GM12878 (cell line): Measurements from ENCODE around the gene SGTB. TPM values are rescaled to one million over a fixed set of nuclear protein-coding genes. Genes with fewer than 3 reads are reported as not detected.
A peak's percentile ranks its signal among the peaks of the same experiment; 100 is the strongest.

ENCODE experiments used
- ATAC-seq: fragments of 200-7000 bp; cut with Tn5 transposase; 3 replicates; pipeline ENCODE4 v1.9.1; 2020; ENCODE audit warnings: mild to moderate bottlenecking, moderate library complexity
- BruUV-seq: library from RNA; stranded (reverse); fragments of 400-500 nt; replicated peaks from 2 replicates; lab custom pipeline; 2021; lab: Mats Ljungman, UMichigan
- CTCF ChIA-PET: fragments of 300-600 bp; sonication (Branson Sonifier 250); formaldehyde crosslinking; extraction: SDS; loops from one replicate; lab custom pipeline; 2021; ENCODE audit warnings: inconsistent platforms; lab: Yijun Ruan, JAX
- POLR2A ChIA-PET: fragments of 350-600 bp; formaldehyde crosslinking; extraction: SDS; loops from one replicate; lab custom pipeline; 2021; ENCODE audit warnings: inconsistent platforms; lab: Charles Lee
- RAD21 ChIA-PET: fragments of 300-600 bp; sonication (Branson Sonifier 250); formaldehyde crosslinking; loops from one replicate; lab custom pipeline; 2023; ENCODE audit warnings: antibody characterized with exemption; ENCODE audit not compliant: unreplicated experiment; lab: Charles Lee
- SMC1A ChIA-PET: fragments of 300-600 bp; sonication (Branson Sonifier 250); formaldehyde crosslinking; loops from one replicate; lab custom pipeline; 2023; ENCODE audit not compliant: unreplicated experiment, uncharacterized antibody; lab: Charles Lee
- DNase-seq: peaks from one replicate; pipeline ENCODE4 v3.0.0-alpha.2; 2011; ENCODE audit warnings: low read depth, low spot score
- FAIRE-seq: peaks from 3 replicates; lab custom pipeline; 2011; peaks lifted over from hg19 to GRCh38; lab: Jason Lieb, UNC
- H2AFZ ChIP-seq: 2 replicates; pipeline ENCODE4 v1.6.0; 2011; ENCODE audit warnings: low read depth, low read length, control low read depth; ENCODE audit not compliant: control insufficient read depth
- H3K27ac ChIP-seq: 2 replicates; pipeline ENCODE4 v1.5.1; 2011; ENCODE audit warnings: control low read depth; ENCODE audit not compliant: control insufficient read depth, insufficient read depth
- H3K27me3 ChIP-seq, 2 experiments: replicated peaks in 1 of 2; 2 replicates each; pipeline versions ENCODE4 v1.6.0 to v1.6.1; 2011; ENCODE audit warnings: low read length in 1 of 2; ENCODE audit not compliant: control insufficient read depth in 2 of 2, insufficient read depth in 2 of 2
- H3K36me3 ChIP-seq, 2 experiments: 2 replicates each; pipeline ENCODE4 v1.5.1; 2011; ENCODE audit warnings: low read length in 1 of 2; ENCODE audit not compliant: control insufficient read depth in 2 of 2, insufficient read depth in 2 of 2
- H3K4me1 ChIP-seq: 2 replicates; pipeline ENCODE4 v1.6.1; 2011; ENCODE audit warnings: mild to moderate bottlenecking, low read length, moderate library complexity, mixed read lengths; ENCODE audit not compliant: control insufficient read depth, insufficient read depth
- H3K4me2 ChIP-seq: 2 replicates; pipeline ENCODE4 v1.6.0; 2011; ENCODE audit warnings: control low read depth; ENCODE audit not compliant: control insufficient read depth, insufficient read depth
- H3K4me3 ChIP-seq: fragments of 200-600 bp; sonication (generic); 2 replicates; pipeline ENCODE4 v1.5.1; 2016
- H3K79me2 ChIP-seq: 2 replicates; pipeline ENCODE4 v1.6.0; 2011; ENCODE audit warnings: low read length; ENCODE audit not compliant: control insufficient read depth, insufficient read depth
- H3K9ac ChIP-seq: 2 replicates; pipeline ENCODE4 v1.8.0; 2011; ENCODE audit warnings: low read length, control low read depth, mixed read lengths; ENCODE audit not compliant: control insufficient read depth, insufficient read depth
- H3K9me3 ChIP-seq: replicated peaks from 3 replicates; pipeline ENCODE4 v1.5.1; 2011; ENCODE audit warnings: mild to moderate bottlenecking, low read length; ENCODE audit not compliant: control insufficient read depth, insufficient read depth
- H4K20me1 ChIP-seq: 2 replicates; pipeline ENCODE4 v1.6.0; 2011; ENCODE audit not compliant: control insufficient read depth, insufficient read depth
- ASH2L ChIP-seq: fragments of 300-600, 200-600 bp; sonication (generic); IDR thresholded peaks from 2 replicates; pipeline ENCODE4 v1.6.1; 2017; ENCODE audit warnings: low read depth, mild to moderate bottlenecking, borderline replicate concordance
- E4F1 ChIP-seq: fragments of 450-650 bp; IDR thresholded peaks from 2 replicates; pipeline ENCODE4 v1.6.1; 2018; ENCODE audit warnings: borderline replicate concordance, mild to moderate bottlenecking; ENCODE audit not compliant: partially characterized antibody
- EP300 ChIP-seq, 2 experiments: fragments of 150-350 bp in 1 of 2; IDR thresholded peaks; 2 replicates each; pipeline ENCODE4 v1.6.1; 2011 to 2012; ENCODE audit warnings: low read depth in 2 of 2, low read length in 2 of 2, borderline replicate concordance in 1 of 2, improper control_type of control experiment in 1 of 2, inconsistent platforms in 1 of 2; ENCODE audit not compliant: control insufficient read depth in 1 of 2
- KLF5 ChIP-seq: fragments of 450-650 bp; IDR thresholded peaks from 2 replicates; pipeline ENCODE4 v1.6.1; 2014; ENCODE audit warnings: mild to moderate bottlenecking; ENCODE audit not compliant: partially characterized antibody
- MTA2 ChIP-seq: fragments of 450-650 bp; IDR thresholded peaks from 2 replicates; pipeline ENCODE4 v1.6.1; 2016; ENCODE audit warnings: low read depth, mild to moderate bottlenecking, moderate library complexity
- MYB ChIP-seq: fragments of 150-350 bp; IDR thresholded peaks from 2 replicates; pipeline ENCODE4 v1.6.1; 2014; ENCODE audit warnings: mild to moderate bottlenecking, low read depth, low read length, borderline replicate concordance
- NR2C2 ChIP-seq: IDR thresholded peaks from 2 replicates; pipeline ENCODE4 v1.6.1; 2011; ENCODE audit warnings: borderline replicate concordance, low read depth; ENCODE audit not compliant: control insufficient read depth, insufficient read length
- NRF1 ChIP-seq: conservative IDR thresholded peaks from 2 replicates; pipeline ENCODE4 v1.6.1; 2011; ENCODE audit warnings: mild to moderate bottlenecking, low read depth, low read length, improper control_type of control experiment
- RELA ChIP-seq: fragments of 450-650 bp; IDR thresholded peaks from 2 replicates; pipeline ENCODE4 v1.8.0; 2014; ENCODE audit warnings: borderline replicate concordance; ENCODE audit not compliant: partially characterized antibody
- SUPT20H ChIP-seq: IDR thresholded peaks from 2 replicates; pipeline ENCODE4 v1.6.1; 2011; ENCODE audit warnings: low read depth, mild to moderate bottlenecking, low read length, moderate library complexity, borderline replicate concordance; ENCODE audit not compliant: control insufficient read depth
- TARDBP ChIP-seq: IDR thresholded peaks from 2 replicates; pipeline ENCODE4 v1.6.1; 2016; ENCODE audit warnings: borderline replicate concordance
- YBX1 ChIP-seq: fragments of 450-650 bp; IDR thresholded peaks from 2 replicates; pipeline ENCODE4 v1.6.1; 2016; ENCODE audit warnings: antibody characterized with exemption
- ZNF622 ChIP-seq: fragments of 450-650 bp; IDR thresholded peaks from 2 replicates; pipeline ENCODE4 v1.6.1; 2017; ENCODE audit warnings: mild to moderate bottlenecking, inconsistent platforms
- WGBS: methylation state at CpG from one replicate; pipeline ENCODE4 v1.1.6; 2016; ENCODE audit warnings: low lambda C conversion rate; ENCODE audit not compliant: insufficient replicate concordance, insufficient coverage; ENCODE audit errors: missing lambda C conversion rate; 5-methylcytosine and 5-hydroxymethylcytosine counted together
- in situ Hi-C: fragments of 300-500 bp; cut with MboI; formaldehyde crosslinking; loops from 9 replicates; pipeline ENCODE4 v1.14.3; 2018; ENCODE audit warnings: mixed read lengths
- intact Hi-C: fragments of 100-400 bp; cut with micrococcal nuclease; formaldehyde crosslinking; loops from one replicate; pipeline ENCODE4 v1.14.2; 2022; ENCODE audit not compliant: unreplicated experiment
- polyA plus RNA-seq, 11 experiments: library from polyadenylated mRNA; depleted of rRNA in 4 of 11; unstranded in 6 of 11; stranded (reverse) in 5 of 11; fragments of >200 nt; fragmentation: Nextera tagmentation in 4 of 11; fragmentation: Illumina TruSeq in 1 of 11; extraction: Ambion mirVana in 4 of 11; extraction: Trizol in 1 of 11; gene quantifications; 1 replicate in 1 of 11; 2 replicates in 10 of 11; pipeline versions ENCODE4 v1.2.1 to v1.2.3, GENCODE V29; 2011 to 2016; ENCODE audit warnings: inconsistent platforms in 2 of 11, missing spikeins in 2 of 11, low read depth in 1 of 11
- total RNA-seq, 4 experiments: library from RNA; depleted of rRNA in 3 of 4; stranded (reverse); fragments of >200 nt in 3 of 4; fragmentation: Illumina TruSeq in 1 of 4; extraction: Trizol in 1 of 4; gene quantifications; 2 replicates each; pipeline versions ENCODE4 v1.2.1 to v1.2.3, GENCODE V29; 2013 to 2021
- TF ChIP-seq, protein P1 (sequence below): fragments of 450-650 bp; formaldehyde crosslinking; IDR thresholded peaks from 2 replicates; pipeline ENCODE4 v1.4.0; 2022; ENCODE audit warnings: mild to moderate bottlenecking, moderate library complexity
- TF ChIP-seq, protein P2 (sequence below): fragments of 450-650 bp; conservative IDR thresholded peaks from 2 replicates; pipeline ENCODE4 v1.6.1; 2017; ENCODE audit warnings: mild to moderate bottlenecking, moderate library complexity

Gene SGTB
- total and polyA plus RNA-seq, 10 of the 15 experiments (the other 5 are each of a cell fraction or from before 2014, with no cell fraction given), result 1.0 to 7.8 (median 5.4) TPM

DNA sequence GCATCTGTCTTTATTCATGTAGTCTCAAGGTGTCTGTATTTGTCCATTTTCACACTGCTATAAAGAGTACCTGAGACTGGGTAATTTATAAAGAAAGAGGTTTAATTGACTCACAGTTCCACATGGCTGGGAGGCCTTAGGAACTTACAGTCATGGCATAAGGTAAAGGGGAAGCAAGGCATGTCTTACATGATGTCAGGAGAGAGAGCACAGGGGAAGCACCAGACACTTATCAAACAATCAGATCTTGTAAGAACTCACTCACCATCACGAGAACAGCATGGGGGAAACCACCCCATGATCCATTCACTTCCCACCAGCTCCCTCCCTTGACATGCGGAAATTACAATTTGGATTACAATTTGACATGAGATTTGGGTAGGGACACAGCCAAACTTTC is 44.3 kb upstream of the SGTB start:
- peaks cover 6% of the 10 kb centered on the region; the same call in 2 of the 3 replicates for H3K9me3 ChIP-seq
- no peak for DNase-seq
- H3K9ac ChIP-seq, result no peak overlapping the region
- in situ Hi-C loops (no loop called here), intact Hi-C loops (no loop called here)
- no peak overlapping the region for H3K4me3 ChIP-seq
- ChIA-PET SMC1A (interaction anchor here (1.5 kb wide), 1 partner anchor 8 kb away, joined by 3 read pairs; no protein-coding TSS in a partner anchor), RAD21 (no interaction called here), POLR2A (no interaction called here), CTCF (interaction anchor here (0.8 kb wide), 1 partner anchor 37 kb away, joined by 3 read pairs; no protein-coding TSS in a partner anchor)
- WGBS, result 69% methylated on average over 2 of the region's 2 CpGs
- no peak overlapping the region for H3K4me2 ChIP-seq
- no peaks in the 10 kb centered on the region for H3K4me1 ChIP-seq
- peak; percentile 24; the same call in 2 of the 3 replicates for ATAC-seq
- H3K79me2 ChIP-seq, result no peaks in the 10 kb centered on the region
- no peaks in the 10 kb centered on the region for H4K20me1 ChIP-seq
- H3K36me3 ChIP-seq, result no peaks in the 10 kb centered on the region; a peak in 1 of 4 replicates
- no peaks in the 10 kb centered on the region for H3K27me3 ChIP-seq
- TF ChIP-seq E4F1, result no peak
- TF ChIP-seq KLF5, result no peak
- TF ChIP-seq ZNF622, result no peak
- no peak for TF ChIP-seq NR2C2
- TF ChIP-seq, protein P1, sequence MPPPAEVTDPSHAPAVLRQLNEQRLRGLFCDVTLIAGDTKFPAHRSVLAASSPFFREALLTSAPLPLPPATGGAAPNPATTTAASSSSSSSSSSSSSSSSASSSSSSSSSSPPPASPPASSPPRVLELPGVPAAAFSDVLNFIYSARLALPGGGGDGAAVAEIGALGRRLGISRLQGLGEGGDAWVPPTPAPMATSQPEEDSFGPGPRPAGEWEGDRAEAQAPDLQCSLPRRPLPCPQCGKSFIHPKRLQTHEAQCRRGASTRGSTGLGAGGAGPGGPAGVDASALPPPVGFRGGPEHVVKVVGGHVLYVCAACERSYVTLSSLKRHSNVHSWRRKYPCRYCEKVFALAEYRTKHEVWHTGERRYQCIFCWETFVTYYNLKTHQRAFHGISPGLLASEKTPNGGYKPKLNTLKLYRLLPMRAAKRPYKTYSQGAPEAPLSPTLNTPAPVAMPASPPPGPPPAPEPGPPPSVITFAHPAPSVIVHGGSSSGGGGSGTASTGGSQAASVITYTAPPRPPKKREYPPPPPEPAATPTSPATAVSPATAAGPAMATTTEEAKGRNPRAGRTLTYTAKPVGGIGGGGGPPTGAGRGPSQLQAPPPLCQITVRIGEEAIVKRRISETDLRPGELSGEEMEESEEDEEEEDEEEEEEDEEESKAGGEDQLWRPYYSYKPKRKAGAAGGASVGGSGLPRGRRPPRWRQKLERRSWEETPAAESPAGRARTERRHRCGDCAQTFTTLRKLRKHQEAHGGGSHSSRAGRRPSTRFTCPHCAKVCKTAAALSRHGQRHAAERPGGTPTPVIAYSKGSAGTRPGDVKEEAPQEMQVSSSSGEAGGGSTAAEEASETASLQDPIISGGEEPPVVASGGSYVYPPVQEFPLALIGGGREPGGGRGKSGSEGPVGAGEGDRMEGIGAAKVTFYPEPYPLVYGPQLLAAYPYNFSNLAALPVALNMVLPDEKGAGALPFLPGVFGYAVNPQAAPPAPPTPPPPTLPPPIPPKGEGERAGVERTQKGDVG, result no peak
- TF ChIP-seq MTA2, result no peak
- no peak for TF ChIP-seq MYB
- TF ChIP-seq, protein P2, sequence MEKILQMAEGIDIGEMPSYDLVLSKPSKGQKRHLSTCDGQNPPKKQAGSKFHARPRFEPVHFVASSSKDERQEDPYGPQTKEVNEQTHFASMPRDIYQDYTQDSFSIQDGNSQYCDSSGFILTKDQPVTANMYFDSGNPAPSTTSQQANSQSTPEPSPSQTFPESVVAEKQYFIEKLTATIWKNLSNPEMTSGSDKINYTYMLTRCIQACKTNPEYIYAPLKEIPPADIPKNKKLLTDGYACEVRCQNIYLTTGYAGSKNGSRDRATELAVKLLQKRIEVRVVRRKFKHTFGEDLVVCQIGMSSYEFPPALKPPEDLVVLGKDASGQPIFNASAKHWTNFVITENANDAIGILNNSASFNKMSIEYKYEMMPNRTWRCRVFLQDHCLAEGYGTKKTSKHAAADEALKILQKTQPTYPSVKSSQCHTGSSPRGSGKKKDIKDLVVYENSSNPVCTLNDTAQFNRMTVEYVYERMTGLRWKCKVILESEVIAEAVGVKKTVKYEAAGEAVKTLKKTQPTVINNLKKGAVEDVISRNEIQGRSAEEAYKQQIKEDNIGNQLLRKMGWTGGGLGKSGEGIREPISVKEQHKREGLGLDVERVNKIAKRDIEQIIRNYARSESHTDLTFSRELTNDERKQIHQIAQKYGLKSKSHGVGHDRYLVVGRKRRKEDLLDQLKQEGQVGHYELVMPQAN, result no peak
- no peak for TF ChIP-seq EP300 (IDR thresholded peaks at IDR 0.05; ENCODE audit: borderline replicate concordance in 1 of 2, control insufficient read depth in 1 of 2, low read depth in 2 of 2, low read length in 2 of 2)
- TF ChIP-seq TARDBP, result no peak
- TF ChIP-seq YBX1, result no peak
- TF ChIP-seq ASH2L, result no peak
- no peak for TF ChIP-seq NRF1
- TF ChIP-seq RELA, result no peak
- TF ChIP-seq SUPT20H, result no peak
- TF ChIP-seq, all 136 proteins: peak for 0
- Histone ChIP-seq H3K27ac (no peak overlapping the region), H2AFZ (no peak overlapping the region)
- BruUV-seq, result no TSS peak
- no peak for FAIRE-seq
